NB4 (cell line): ENCODE measurements around the gene SRC.

Experiments
- CTCF ChIP-seq: IDR thresholded peaks from one replicate; pipeline ENCODE4 v1.5.1; 2012; ENCODE audit warnings: low read depth, low read length
- POLR2A ChIP-seq: IDR thresholded peaks from 2 replicates; pipeline ENCODE4 v1.6.1; 2011; ENCODE audit warnings: mild to moderate bottlenecking; ENCODE audit not compliant: insufficient read length; ENCODE audit errors: extremely low read depth

- TF ChIP-seq CTCF: no peak
- no peak for TF ChIP-seq POLR2A
Observed at GRCh38 chr20:37317994-37318640, 27.8 kb upstream of the SRC start.
